KMS-11 (cell line): ENCODE measurements around the gene NOTUM.

Source experiments
- H2AFZ ChIP-seq: fragments of 200-600 bp; sonication (generic); 2 replicates; pipeline ENCODE4 v1.6.1; 2016; ENCODE audit warnings: antibody characterized with exemption, mixed run types, low read depth
- H3K27ac ChIP-seq: fragments of 200-600 bp; sonication (generic); 2 replicates; pipeline ENCODE4 v1.6.1; 2016; ENCODE audit warnings: mild to moderate bottlenecking, mixed run types
- H3K27me3 ChIP-seq: fragments of 200-600 bp; sonication (generic); 2 replicates; pipeline ENCODE4 v1.6.1; 2017; ENCODE audit warnings: mild to moderate bottlenecking, low read depth, mixed run types, moderate library complexity; ENCODE audit not compliant: insufficient read depth
- H3K36me3 ChIP-seq: fragments of 200-600 bp; sonication (generic); 2 replicates; pipeline ENCODE4 v1.6.1; 2017; ENCODE audit warnings: mild to moderate bottlenecking, mixed run types; ENCODE audit not compliant: insufficient read depth
- H3K4me1 ChIP-seq: fragments of 200-600 bp; sonication (generic); 2 replicates; pipeline ENCODE4 v1.6.1; 2016; ENCODE audit warnings: mild to moderate bottlenecking, low read depth, mixed run types; ENCODE audit not compliant: poor library complexity, severe bottlenecking
- H3K4me2 ChIP-seq: fragments of 200-600 bp; sonication (generic); 2 replicates; pipeline ENCODE4 v1.7.0; 2016; ENCODE audit warnings: mild to moderate bottlenecking, mixed run types
- H3K4me3 ChIP-seq: fragments of 200-600 bp; sonication (generic); IDR thresholded peaks from 2 replicates; pipeline ENCODE4 v1.6.1; 2017; ENCODE audit warnings: low read depth, low read length, mixed read lengths; ENCODE audit not compliant: insufficient read depth
- H3K79me2 ChIP-seq: fragments of 200-600 bp; sonication (generic); 2 replicates; pipeline ENCODE4 v1.6.1; 2016; ENCODE audit warnings: low read depth, mixed run types; ENCODE audit not compliant: insufficient read depth
- H3K9ac ChIP-seq: fragments of 200-600 bp; sonication (generic); 2 replicates; pipeline ENCODE4 v1.6.1; 2016; ENCODE audit warnings: mild to moderate bottlenecking, mixed run types
- H4K20me1 ChIP-seq: fragments of 200-600 bp; sonication (generic); 2 replicates; pipeline ENCODE4 v1.6.1; 2016; ENCODE audit warnings: mild to moderate bottlenecking, mixed run types; ENCODE audit not compliant: insufficient read depth
- CTCF ChIP-seq: fragments of 200-600 bp; sonication (generic); conservative IDR thresholded peaks from 2 replicates; pipeline ENCODE4 v1.6.1; 2017; ENCODE audit warnings: low read depth, mild to moderate bottlenecking, antibody characterized with exemption, low read length, moderate library complexity, mixed read lengths

The NOTUM gene

GRCh38 chr17:81993729-81994592, 33.0 kb upstream of the NOTUM start:
- Histone ChIP-seq H3K4me2 (no peak overlapping the region), H3K9ac (no peak overlapping the region), H3K36me3 (no peaks in the 10 kb centered on the region), H3K79me2 (no peaks in the 10 kb centered on the region), H3K4me1 (no peaks in the 10 kb centered on the region), H3K27me3 (no peaks in the 10 kb centered on the region), H2AFZ (no peak overlapping the region), H4K20me1 (no peaks in the 10 kb centered on the region), H3K27ac (no peak overlapping the region), H3K4me3 (no peak overlapping the region)
- no peak for TF ChIP-seq CTCF

- H3K79me2 ChIP-seq: no peaks in the 10 kb centered on the region
- H3K27ac ChIP-seq: no peak overlapping the region
- no peak overlapping the region for H3K4me2 ChIP-seq
- TF ChIP-seq CTCF: no peak
- H3K4me1 ChIP-seq: no peaks in the 10 kb centered on the region
- no peak overlapping the region for H3K9ac ChIP-seq
- no peaks in the 10 kb centered on the region for H4K20me1 ChIP-seq
- no peaks in the 10 kb centered on the region for H3K36me3 ChIP-seq
- no peaks in the 10 kb centered on the region for H3K27me3 ChIP-seq
- no peak overlapping the region for H3K4me3 ChIP-seq
- H2AFZ ChIP-seq: no peak overlapping the region
Measured at GRCh38 chr17:81992306-81993102, 31.5 kb upstream of the NOTUM start.

- Histone ChIP-seq H3K36me3 (no peaks in the 10 kb centered on the region), H3K4me1 (no peaks in the 10 kb centered on the region), H3K9ac (no peak overlapping the region), H3K27ac (no peak overlapping the region), H3K27me3 (no peaks in the 10 kb centered on the region), H3K4me3 (no peak overlapping the region), H3K79me2 (no peaks in the 10 kb centered on the region), H4K20me1 (no peaks in the 10 kb centered on the region), H2AFZ (no peak overlapping the region), H3K4me2 (no peak overlapping the region)
- TF ChIP-seq CTCF: no peak
Measured at GRCh38 chr17:81991684-81992305, 30.8 kb upstream of the NOTUM start.

- Histone ChIP-seq H4K20me1 (no peaks in the 10 kb centered on the region), H3K27ac (no peak overlapping the region), H3K4me2 (no peak overlapping the region), H3K79me2 (no peaks in the 10 kb centered on the region), H2AFZ (no peak overlapping the region), H3K9ac (no peak overlapping the region), H3K27me3 (no peaks in the 10 kb centered on the region), H3K36me3 (no peaks in the 10 kb centered on the region), H3K4me3 (no peak overlapping the region), H3K4me1 (no peaks in the 10 kb centered on the region)
- no peak for TF ChIP-seq CTCF
Measured at GRCh38 chr17:81990836-81991683, 30.1 kb upstream of the NOTUM start.
